Choroid plexus epithelial cell (primary cell): Measurements from ENCODE around the gene PUSL1.

ENCODE experiments used
- DNase-seq: peaks from one replicate; pipeline ENCODE4 v3.0.0-alpha.2; 2010; ENCODE audit warnings: low read depth
- H3K4me3 ChIP-seq: 2 replicates; pipeline ENCODE4 v1.5.1; 2011; ENCODE audit warnings: low read depth, mild to moderate bottlenecking, control low read depth, low read length, moderate library complexity
- TF ChIP-seq, protein P1 (sequence below): conservative IDR thresholded peaks from 2 replicates; pipeline ENCODE4 v1.5.1; 2011; ENCODE audit warnings: low read depth, mild to moderate bottlenecking, control low read depth, inconsistent platforms, low read length, moderate library complexity

Gene PUSL1

DNA sequence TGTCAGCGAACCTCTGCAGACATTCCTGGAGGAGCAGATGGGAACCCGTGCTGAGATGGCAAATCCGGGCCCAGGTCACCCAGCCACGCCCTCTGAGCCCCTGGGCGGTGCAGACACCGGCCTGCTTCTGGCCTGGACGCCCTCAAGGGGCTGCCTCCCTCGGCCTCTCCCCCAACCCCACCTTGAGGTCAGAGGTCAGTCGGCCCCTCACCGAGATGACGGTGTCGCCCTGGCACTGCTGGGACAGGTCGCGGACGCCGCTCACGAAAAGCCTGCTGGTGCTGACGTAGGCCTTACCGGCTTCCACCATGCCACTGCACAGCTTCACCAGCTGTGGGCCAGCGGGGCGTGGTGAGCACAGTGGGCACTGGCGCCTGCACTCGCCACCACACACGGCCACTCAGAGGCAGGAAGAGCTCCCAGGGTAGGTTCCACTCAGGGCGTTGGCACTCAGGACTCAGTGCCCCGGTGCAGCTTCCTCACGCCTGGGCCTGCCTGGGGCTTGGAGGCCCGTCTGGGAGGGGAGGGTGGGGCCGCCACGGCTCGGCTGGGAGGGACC lies 5.4 kb upstream of the PUSL1 start:
- H3K4me3 ChIP-seq, result no peak overlapping the region
- no peak for DNase-seq
- TF ChIP-seq, protein P1, sequence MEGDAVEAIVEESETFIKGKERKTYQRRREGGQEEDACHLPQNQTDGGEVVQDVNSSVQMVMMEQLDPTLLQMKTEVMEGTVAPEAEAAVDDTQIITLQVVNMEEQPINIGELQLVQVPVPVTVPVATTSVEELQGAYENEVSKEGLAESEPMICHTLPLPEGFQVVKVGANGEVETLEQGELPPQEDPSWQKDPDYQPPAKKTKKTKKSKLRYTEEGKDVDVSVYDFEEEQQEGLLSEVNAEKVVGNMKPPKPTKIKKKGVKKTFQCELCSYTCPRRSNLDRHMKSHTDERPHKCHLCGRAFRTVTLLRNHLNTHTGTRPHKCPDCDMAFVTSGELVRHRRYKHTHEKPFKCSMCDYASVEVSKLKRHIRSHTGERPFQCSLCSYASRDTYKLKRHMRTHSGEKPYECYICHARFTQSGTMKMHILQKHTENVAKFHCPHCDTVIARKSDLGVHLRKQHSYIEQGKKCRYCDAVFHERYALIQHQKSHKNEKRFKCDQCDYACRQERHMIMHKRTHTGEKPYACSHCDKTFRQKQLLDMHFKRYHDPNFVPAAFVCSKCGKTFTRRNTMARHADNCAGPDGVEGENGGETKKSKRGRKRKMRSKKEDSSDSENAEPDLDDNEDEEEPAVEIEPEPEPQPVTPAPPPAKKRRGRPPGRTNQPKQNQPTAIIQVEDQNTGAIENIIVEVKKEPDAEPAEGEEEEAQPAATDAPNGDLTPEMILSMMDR, result no peak

DNA sequence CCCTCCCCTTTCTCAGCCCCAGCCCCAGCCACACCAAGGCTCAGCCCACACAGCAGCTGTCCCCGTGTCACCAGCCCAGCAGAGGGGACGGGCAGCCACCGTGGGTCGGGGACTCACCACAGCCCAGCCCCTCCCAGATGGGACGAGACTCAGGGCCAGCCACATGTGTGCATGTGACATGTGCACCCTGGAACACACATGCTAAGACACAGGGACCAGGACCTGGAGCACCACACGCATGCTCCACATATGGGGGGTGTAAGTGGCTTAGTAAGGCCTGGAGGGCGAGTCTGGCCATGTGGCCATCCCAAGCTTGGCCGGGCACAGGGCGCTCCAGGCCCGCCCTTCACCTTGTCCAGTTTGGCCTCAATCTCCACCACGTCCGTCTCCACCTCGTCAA lies 4.7 kb upstream of the PUSL1 start:
- TF ChIP-seq, protein P1, result no peak
- H3K4me3 ChIP-seq, result no peak overlapping the region
- no peak for DNase-seq

DNA sequence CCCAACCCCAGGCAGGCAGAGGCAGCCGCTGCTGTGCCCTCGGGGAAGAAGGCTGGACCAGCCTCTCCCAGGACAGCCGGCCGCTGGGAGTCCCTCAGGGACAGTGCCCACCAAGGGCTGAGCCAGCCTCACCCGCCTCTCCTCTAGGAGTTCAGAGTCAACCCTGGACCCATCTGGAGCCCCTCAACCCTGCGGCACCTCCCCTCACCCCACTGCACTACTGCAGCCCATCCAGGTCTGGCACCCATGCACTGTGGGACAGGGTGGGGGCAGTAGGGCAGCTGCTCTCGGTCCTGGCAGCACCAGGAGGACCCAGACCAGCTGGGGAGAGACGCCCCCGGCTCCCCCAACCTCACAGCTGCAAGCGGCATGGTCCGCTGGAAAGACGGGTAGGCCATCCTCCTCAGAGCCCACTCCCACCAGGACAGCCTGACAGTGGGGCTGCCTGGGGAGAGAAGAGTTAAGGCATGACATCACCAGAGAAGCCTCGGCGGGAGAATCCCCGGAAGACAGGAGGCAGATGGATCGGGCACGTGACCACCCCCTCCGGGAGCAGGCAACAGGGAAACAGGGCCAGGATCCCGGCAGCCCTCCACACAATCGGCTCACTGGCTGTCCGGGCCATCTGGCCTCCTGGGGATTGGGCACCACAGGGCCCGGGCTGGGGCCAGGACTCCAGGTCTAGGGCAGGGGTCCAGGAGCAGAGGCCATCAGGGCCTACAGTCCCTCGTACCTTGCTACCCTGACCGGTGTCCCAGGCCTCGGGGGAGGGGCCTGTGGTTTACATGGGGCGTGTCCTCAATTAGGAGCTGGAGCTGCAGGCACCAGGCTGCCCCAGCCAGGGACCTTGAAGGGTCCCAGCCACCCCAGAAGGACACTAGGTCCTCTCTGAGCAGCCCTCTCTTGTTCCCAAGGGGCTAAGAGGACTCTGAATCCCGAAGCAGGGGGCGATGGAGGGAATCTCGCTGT lies 3.8 kb upstream of the PUSL1 start:
- peak overlapping the region; percentile 71 for H3K4me3 ChIP-seq
- TF ChIP-seq, protein P1, result no peak
- peak; percentile 83 for DNase-seq

DNA sequence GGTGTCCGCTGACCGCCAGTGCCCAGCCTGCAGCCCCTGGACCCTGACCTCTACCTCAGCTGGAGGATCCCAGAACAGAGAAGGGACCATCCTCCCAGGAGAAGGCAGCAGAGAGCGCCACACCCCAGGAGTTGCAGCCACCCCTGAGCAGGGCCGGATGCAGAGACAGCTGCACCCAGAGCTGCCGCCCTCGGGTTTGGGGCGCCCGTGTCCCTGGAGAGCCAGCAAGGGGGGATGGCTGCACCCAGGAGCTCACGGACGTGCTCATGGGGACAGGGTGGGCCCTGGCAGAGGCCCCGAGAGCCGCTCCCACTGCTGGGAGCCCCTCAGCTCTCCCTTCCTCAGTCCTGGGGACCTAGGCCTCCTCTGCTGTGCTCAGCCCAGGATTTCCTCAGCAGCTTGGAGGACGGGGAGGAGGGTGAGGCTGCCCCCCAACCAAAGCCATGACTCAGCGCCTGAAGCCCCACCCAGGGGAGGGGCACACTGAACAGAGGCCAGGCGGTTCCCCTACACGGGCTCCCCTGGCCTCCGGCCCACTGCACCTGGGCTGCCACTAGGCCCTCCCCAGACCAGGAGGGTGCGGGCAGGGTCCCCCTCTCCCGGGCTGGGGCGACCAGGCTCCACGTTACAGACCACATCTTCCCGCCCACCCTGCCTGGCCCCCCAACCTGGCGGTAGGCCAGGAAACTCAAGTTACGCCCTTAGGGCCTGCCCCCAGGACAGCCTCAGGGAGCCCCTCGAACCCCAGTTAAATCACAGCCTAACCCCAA lies 2.9 kb upstream of the PUSL1 start:
- TF ChIP-seq, protein P1, result no peak
- H3K4me3 ChIP-seq, result peak overlapping the region; percentile 71
- peak; percentile 75 for DNase-seq

DNA sequence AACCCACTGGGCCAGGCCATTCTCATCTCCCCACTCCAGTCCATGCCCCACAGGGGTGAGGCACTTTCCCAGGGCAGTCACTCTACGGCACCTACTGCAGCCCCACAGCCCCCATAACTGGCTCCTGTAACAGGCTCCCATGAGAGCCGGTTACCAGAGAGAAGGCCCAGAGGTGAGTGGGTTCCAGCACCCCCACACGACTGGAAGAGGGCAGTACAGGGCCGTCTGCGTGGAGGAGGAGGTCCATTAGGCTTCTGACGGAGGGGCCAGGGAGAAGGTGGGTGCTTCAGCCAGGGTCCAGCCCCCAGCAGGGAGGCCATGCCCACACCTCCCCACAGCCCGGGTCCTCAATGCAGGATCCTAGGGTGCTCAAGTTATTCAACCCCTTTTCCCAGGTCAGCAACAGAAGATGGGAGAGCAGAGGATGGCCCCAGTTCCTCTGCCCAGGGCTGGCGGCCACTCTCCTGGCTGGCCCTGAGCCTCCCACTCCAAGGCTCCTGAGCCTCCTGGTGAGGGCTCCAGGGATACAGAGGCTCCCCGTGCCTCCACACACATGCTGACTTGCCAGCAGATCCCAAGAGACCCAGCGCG lies 2.2 kb upstream of the PUSL1 start:
- TF ChIP-seq, protein P1, result peak; percentile 28
- no peak for DNase-seq
- H3K4me3 ChIP-seq, result peak overlapping the region; percentile 71

DNA sequence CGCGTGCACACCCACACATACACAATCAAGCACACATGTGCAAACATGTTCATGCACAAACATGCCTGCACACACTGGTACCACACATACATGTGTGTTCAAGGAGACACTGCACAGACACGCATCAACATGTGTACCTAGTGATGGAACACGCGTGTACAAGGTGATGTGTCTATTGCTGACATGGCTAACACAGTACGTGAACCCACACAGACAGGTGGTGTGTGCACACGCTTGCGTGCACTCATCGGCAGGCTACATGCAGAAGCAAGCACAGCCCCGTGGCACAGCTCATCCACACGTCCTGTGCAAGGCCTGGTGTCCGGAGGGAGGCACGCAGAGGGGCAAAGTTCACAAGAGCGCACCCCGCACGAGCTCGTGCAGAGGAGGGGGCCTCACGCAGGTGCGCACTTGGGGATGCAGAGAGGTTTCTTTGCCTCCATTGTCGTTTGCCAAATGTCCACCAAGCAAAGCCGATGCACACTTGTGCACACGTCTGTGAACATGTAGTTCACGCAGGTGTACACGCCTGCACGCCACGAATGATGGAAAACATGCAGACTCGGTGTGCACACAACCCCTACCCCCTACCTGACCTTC lies 1.6 kb upstream of the PUSL1 start:
- DNase-seq, result no peak
- H3K4me3 ChIP-seq, result peak overlapping the region; percentile 71
- TF ChIP-seq, protein P1, result no peak
